NCI-H146 treated with DMSO at 0.1 percent for 48 hours (cell line): ENCODE data around the gene CPE.
"Not testable (repeated sequence)": the region's sequence is repeated elsewhere in the genome, so short reads cannot be mapped to it uniquely, and the experiment has no call there.

ENCODE experiments used
- DNase-seq: peaks from one replicate; lab custom pipeline; 2025; ENCODE audit not compliant: unreplicated experiment; lab: John Stamatoyannopoulos, UW

Gene CPE

GRCh38 chr4:165403048-165403447 lies 24.2 kb downstream of the CPE start:
- DNase-seq: no peak

DNA sequence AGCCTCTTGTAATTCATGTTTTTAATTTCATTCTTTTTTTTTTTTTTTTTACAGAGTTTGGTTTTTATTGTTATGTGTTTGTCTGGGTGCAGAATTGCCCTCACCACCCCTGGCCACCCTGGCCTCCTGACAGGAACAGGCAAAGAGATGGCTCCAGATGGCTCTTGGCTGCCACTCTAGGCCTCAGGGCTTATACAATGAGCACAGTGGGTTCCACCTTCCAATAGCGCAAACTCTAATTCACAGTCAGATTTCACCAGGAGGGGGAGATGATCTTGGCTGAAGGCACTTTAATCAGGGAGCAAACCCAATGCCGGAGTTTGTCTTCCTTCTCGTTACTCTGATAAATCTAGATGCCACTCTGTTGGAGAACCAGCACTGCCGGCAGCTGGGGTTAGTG lies 24.8 kb downstream of the CPE start:
- peak; percentile 19 for DNase-seq

GRCh38 chr4:165404080-165404479 lies 25.3 kb downstream of the CPE start:
- DNase-seq: no peak

DNA sequence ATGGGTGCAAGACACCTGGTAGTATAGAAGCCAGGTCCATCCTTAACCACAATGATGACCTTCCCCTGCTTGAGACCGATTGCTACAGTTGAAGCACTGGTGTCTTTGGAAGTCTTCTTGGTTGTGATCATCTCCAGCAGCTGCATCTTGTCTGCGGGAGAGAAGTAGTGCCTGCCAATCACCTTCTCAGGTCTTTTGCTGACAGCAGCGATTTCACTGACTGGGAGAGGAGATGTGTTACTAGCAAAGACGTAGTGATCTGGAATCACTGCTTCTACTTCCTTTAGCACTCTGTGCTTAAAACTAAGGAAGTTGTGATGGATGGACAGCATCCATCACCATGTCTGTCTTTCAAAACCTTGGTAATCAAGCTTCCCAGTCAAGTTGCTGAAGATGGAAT lies 25.9 kb downstream of the CPE start:
- DNase-seq: no peak

DNA sequence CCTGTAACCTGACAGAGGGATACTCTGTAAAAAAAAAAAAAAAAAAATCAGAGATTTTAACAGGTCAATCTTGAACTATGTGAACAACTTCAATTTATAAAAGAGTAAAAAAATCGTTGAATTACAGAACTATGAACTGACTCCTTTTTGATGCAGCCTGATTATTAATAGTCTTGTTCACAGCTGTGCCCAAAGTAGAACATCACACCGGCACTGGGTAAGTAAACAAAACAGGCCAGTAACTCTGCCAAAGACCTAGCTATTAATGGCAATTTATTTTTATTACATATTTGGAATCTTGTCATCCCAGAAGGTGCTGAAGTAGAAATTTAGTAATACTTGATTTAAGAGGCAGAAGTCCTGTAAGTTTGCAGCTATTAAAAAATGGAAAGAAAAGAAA lies 31.4 kb downstream of the CPE start:
- no peak for DNase-seq

- DNase-seq: no peak
Measured at GRCh38 chr4:165415910-165416309, 37.1 kb downstream of the CPE start.

- no peak for DNase-seq
Measured at GRCh38 chr4:165418073-165418472, 39.3 kb downstream of the CPE start.

DNA sequence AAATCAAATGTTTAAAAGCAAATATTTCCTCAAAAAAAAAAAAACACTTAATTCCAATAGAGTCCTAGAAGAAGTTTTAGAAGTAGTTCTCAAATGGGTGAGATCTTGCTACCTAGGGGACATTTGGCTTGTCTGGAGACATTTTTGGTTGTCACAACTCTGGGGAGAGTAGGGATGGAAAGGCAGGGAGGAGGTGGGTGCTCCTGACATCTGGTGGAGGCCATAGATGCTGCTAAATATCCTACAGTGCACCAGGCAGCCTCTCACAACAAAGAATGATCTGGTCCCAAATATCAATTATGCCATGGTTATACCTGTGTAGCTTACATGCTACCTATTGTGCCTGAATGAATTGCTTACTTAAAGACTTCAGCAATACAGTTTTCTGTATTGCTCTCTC lies 46.8 kb downstream of the CPE start:
- DNase-seq: no peak

- DNase-seq: no peak
Measured at GRCh38 chr4:165426331-165426730, 47.5 kb downstream of the CPE start.

DNA sequence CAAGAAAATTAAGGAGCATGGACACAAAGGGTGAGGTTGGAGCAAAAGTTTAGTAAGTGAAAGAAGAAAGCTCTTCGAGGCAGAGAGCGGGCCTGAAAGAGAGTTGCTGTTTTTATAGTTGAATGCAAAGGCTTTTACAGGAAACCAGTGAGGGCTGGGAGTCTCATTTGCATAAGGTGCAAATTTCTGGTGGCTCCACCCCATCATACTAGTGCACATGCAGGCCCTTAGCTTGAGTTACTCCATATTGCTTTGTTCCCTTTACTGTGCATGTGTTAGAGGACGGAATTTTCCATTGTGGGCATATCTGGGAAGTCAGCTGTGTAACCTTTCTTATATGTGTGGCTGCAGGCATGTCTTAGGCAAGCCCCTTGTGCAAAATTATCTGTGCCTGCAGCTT lies 48.0 kb downstream of the CPE start:
- DNase-seq: no peak

DNA sequence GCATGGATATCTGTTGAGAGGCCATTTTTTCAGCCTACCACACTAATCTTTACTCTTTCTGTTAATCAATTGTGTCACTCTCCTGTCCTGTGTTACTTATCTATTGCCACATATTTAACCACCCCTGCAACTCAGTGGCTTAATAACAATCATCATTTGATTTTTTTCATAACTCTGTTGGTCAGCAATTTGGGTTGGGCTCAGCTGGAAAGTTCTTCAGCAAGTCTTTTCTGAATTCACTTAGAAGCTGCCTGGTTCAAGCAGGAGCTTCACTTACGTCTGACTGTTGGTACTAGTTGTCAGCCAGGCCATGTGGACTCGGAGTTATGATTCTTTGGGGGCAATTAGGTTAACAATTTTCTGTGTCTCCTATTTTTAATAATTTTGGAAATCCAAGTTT lies 50.1 kb downstream of the CPE start:
- DNase-seq: no peak

GRCh38 chr4:165433529-165433928 lies 54.7 kb downstream of the CPE start:
- no peak for DNase-seq

- DNase-seq: no peak
Measured at GRCh38 chr4:165437691-165438090, 58.9 kb downstream of the CPE start.

- DNase-seq: no peak
Measured at GRCh38 chr4:165439344-165439743, 60.5 kb downstream of the CPE start.

GRCh38 chr4:165439981-165440380 lies 61.2 kb downstream of the CPE start:
- no peak for DNase-seq

- DNase-seq: no peak
Measured at GRCh38 chr4:165440415-165441158, 61.8 kb downstream of the CPE start.

DNA sequence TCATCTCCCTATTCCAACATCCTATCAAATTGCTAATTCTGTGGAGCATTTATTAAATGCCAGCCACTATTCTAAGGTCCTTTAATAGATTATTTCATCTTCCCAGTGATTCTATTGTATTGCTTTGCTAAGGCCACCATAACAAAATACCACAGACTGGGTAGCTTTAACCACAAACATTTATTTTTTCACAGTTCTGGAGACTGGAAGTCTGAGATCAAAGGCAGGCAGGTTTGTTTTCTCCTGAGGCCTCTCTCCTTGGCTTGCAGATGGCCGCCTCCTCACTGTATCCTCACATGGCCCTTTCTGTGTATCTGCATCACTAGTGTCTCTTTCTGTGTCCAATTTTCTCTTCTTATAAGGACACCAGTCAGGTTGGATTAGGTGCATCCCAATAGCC lies 64.5 kb downstream of the CPE start:
- no peak for DNase-seq

GRCh38 chr4:165448700-165449099 lies 69.9 kb downstream of the CPE start:
- DNase-seq: no peak

- no peak for DNase-seq
Measured at GRCh38 chr4:165449333-165449732, 70.5 kb downstream of the CPE start.

GRCh38 chr4:165450871-165451270 lies 72.1 kb downstream of the CPE start:
- DNase-seq: no peak

- DNase-seq: not testable (repeated sequence)
Measured at GRCh38 chr4:165453140-165453539, 74.3 kb downstream of the CPE start.

DNA sequence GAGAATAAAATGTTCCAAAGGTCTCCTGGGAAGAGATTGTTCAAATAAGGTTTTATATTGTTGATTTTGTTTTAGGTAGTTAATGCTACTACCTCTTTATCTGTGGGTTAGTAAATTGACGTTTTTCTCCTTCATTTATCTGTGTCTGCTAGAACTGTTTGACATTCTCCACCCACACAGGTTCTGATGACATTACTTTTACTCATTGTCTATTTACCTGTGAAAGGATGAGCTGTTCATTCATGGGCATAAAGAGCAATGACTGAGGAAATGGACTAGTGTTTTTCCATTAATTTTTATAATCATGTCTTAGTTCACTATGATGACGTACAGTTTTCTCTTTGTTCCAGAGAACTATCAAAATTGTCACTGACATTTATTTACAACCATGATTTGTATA lies 75.6 kb downstream of the CPE start:
- DNase-seq: no peak

- no peak for DNase-seq
Measured at GRCh38 chr4:165457793-165458192, 79.0 kb downstream of the CPE start.
